Colonic mucosa (tissue), 4 donors: ENCODE measurements around the gene HSPB1. TPM values are rescaled to one million over a fixed set of nuclear protein-coding genes. Genes with fewer than 3 reads are reported as not detected.

ENCODE experiments used
- DNase-seq: peaks from one replicate; pipeline ENCODE4 v3.0.0-alpha.2; 2020
- H3K27ac ChIP-seq: fragments of 200-600 bp; one replicate; pipeline ENCODE4 v1.8.0; 2021
- H3K27me3 ChIP-seq: fragments of 200-600 bp; one replicate; pipeline ENCODE4 v1.8.0; 2021
- H3K36me3 ChIP-seq: fragments of 200-600 bp; one replicate; pipeline ENCODE4 v1.8.0; 2021
- H3K4me1 ChIP-seq: fragments of 200-600 bp; one replicate; pipeline ENCODE4 v1.8.0; 2021; ENCODE audit warnings: mild to moderate bottlenecking
- H3K4me3 ChIP-seq: fragments of 200-600 bp; one replicate; pipeline ENCODE4 v1.8.0; 2021
- H3K9ac ChIP-seq, 2 donors: one replicate each; pipeline ENCODE4 v1.7.0; 2013; ENCODE audit warnings: control low read depth in 2 of 2, low read depth in 2 of 2, low read length in 2 of 2
- H3K9me3 ChIP-seq: fragments of 200-600 bp; one replicate; pipeline ENCODE4 v1.8.0; 2021
- intact Hi-C: fragments of 100-400 bp; cut with DNase I; formaldehyde crosslinking; loops from one replicate; pipeline ENCODE4 v1.14.1; 2022
- total RNA-seq, 2 donors: library from RNA; stranded (reverse); fragmentation: NEBNext Ultra II Directional in 1 of 2; extraction: Animal tissue kit (Norgen Biotek cat#: 25700) in 1 of 2; gene quantifications; one replicate each; pipeline ENCODE4 v1.2.1, GENCODE V29; 2021
- TF ChIP-seq, protein P1 (sequence below): fragments of 200-600 bp; IDR thresholded peaks from one replicate; pipeline ENCODE4 v1.8.0; 2022; ENCODE audit warnings: antibody characterized with exemption, mild to moderate bottlenecking
- donor health status: healthy.
- donor health status: DM: no; HTN: no; CAD: no.
- donor health status: DM: no; HTN: no; CAD: no.

Gene HSPB1
- total RNA-seq, 2 donors from 2014 or later: 539 to 844 TPM

DNA sequence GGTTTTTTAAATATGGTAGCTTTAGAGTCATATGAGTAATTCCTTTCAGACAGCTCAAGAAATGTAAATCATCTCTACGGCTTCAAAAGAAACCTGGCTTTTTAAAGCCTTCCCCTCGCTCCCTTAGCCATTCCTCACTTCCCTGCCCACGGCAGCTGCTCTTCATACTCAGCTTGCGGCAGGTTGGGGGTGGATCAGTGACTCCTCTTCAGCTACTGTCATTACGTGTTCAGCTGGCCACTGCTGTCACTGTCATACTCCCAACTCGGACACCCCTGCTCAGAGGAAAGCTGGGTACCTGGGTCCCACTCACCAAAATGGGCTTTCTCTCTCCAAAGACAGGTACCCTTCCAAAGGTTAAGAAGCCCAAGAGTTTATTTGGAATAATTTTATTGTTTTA lies 49.7 kb downstream of the HSPB1 start:
- no peak overlapping the region for H3K27ac ChIP-seq
- no peak for DNase-seq
- H3K27me3 ChIP-seq: no peaks in the 10 kb centered on the region
- no peak overlapping the region for H3K4me3 ChIP-seq
- TF ChIP-seq, protein P1, sequence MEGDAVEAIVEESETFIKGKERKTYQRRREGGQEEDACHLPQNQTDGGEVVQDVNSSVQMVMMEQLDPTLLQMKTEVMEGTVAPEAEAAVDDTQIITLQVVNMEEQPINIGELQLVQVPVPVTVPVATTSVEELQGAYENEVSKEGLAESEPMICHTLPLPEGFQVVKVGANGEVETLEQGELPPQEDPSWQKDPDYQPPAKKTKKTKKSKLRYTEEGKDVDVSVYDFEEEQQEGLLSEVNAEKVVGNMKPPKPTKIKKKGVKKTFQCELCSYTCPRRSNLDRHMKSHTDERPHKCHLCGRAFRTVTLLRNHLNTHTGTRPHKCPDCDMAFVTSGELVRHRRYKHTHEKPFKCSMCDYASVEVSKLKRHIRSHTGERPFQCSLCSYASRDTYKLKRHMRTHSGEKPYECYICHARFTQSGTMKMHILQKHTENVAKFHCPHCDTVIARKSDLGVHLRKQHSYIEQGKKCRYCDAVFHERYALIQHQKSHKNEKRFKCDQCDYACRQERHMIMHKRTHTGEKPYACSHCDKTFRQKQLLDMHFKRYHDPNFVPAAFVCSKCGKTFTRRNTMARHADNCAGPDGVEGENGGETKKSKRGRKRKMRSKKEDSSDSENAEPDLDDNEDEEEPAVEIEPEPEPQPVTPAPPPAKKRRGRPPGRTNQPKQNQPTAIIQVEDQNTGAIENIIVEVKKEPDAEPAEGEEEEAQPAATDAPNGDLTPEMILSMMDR: no peak
- intact Hi-C loops: no loop called here
- H3K9me3 ChIP-seq: no peaks in the 10 kb centered on the region
- no peak overlapping the region for H3K9ac ChIP-seq
- peaks cover 4% of the 10 kb centered on the region for H3K36me3 ChIP-seq
- H3K4me1 ChIP-seq: peaks cover 7% of the 10 kb centered on the region

GRCh38 chr7:76353744-76354143 lies 51.3 kb downstream of the HSPB1 start:
- Histone ChIP-seq H3K27ac (no peak overlapping the region), H3K4me3 (no peak overlapping the region), H3K9ac (no peak overlapping the region), H3K36me3 (peaks cover 4% of the 10 kb centered on the region), H3K27me3 (no peaks in the 10 kb centered on the region), H3K4me1 (peaks cover 7% of the 10 kb centered on the region), H3K9me3 (no peaks in the 10 kb centered on the region)
- intact Hi-C loops: no loop called here
- DNase-seq: no peak
- TF ChIP-seq, protein P1: no peak

Other genes starting within 250 kb of the HSPB1 start
- gene SRRM3, start 100.8 kb upstream of the HSPB1 start, total RNA-seq: under 1 TPM; 0.64 to 0.67 TPM
- 100 to 1,000 TPM; 104 to 121 TPM for gene YWHAG, start 56.3 kb downstream of the HSPB1 start, total RNA-seq
- gene SSC4D, start 107.0 kb downstream of the HSPB1 start, total RNA-seq: under 1 TPM; 0.42 to 0.45 TPM
- gene ZP3, start 122.3 kb downstream of the HSPB1 start, total RNA-seq: 10 to 100 TPM in 1 of 2 donors, 1 to 10 TPM in 1; 4.8 to 13.9 TPM
- gene DTX2, start 159.0 kb downstream of the HSPB1 start, total RNA-seq: 10 to 100 TPM; 61.7 to 91.1 TPM
- gene UPK3B, start 207.9 kb downstream of the HSPB1 start, total RNA-seq: 1 to 10 TPM in 1 of 2 donors, under 1 TPM in 1; 0.72 to 2.6 TPM
- not detected for gene SPDYE16, start 240.6 kb downstream of the HSPB1 start, total RNA-seq